Ishikawa (cell line): Measurements from ENCODE around the gene MAN2C1.

ENCODE experiments used
- CEBPB ChIP-seq: IDR thresholded peaks from 2 replicates; pipeline ENCODE4 v1.6.1; 2012
- CREB1 ChIP-seq: IDR thresholded peaks from 2 replicates; pipeline ENCODE4 v1.6.1; 2012; ENCODE audit warnings: low read depth
- EGR1 ChIP-seq: IDR thresholded peaks from 2 replicates; pipeline ENCODE4 v1.6.1; 2012
- EP300 ChIP-seq: IDR thresholded peaks from 2 replicates; pipeline ENCODE4 v1.6.1; 2012; ENCODE audit warnings: borderline replicate concordance
- NFIC ChIP-seq: IDR thresholded peaks from 2 replicates; pipeline ENCODE4 v1.6.1; 2012
- RAD21 ChIP-seq: IDR thresholded peaks from 2 replicates; pipeline ENCODE4 v1.6.1; 2012; ENCODE audit warnings: low read depth
- TAF1 ChIP-seq: IDR thresholded peaks from 2 replicates; pipeline ENCODE4 v1.6.1; 2012; ENCODE audit warnings: low read depth, mild to moderate bottlenecking
- TCF12 ChIP-seq: IDR thresholded peaks from 2 replicates; pipeline ENCODE4 v1.6.1; 2012; ENCODE audit warnings: low read depth
- TEAD4 ChIP-seq: IDR thresholded peaks from 2 replicates; pipeline ENCODE4 v1.6.1; 2012
- YY1 ChIP-seq: IDR thresholded peaks from 2 replicates; pipeline ENCODE4 v1.6.1; 2012; ENCODE audit warnings: low read depth
- ZBTB7A ChIP-seq: IDR thresholded peaks from 2 replicates; pipeline ENCODE4 v1.6.1; 2012; ENCODE audit warnings: low read depth
- TF ChIP-seq, protein P1 (sequence below): IDR thresholded peaks from 2 replicates; pipeline ENCODE4 v1.6.1; 2012
- TF ChIP-seq, protein P2 (sequence below): IDR thresholded peaks from 2 replicates; pipeline ENCODE4 v1.6.1; 2012
- TF ChIP-seq, protein P3 (sequence below): IDR thresholded peaks from 2 replicates; pipeline ENCODE4 v1.6.1; 2012; ENCODE audit warnings: low read depth, mild to moderate bottlenecking

- no peak for TF ChIP-seq TEAD4
- no peak for TF ChIP-seq EP300
- TF ChIP-seq, protein P1, sequence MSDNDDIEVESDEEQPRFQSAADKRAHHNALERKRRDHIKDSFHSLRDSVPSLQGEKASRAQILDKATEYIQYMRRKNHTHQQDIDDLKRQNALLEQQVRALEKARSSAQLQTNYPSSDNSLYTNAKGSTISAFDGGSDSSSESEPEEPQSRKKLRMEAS: no peak
- TF ChIP-seq RAD21: no peak
- TF ChIP-seq, protein P2, sequence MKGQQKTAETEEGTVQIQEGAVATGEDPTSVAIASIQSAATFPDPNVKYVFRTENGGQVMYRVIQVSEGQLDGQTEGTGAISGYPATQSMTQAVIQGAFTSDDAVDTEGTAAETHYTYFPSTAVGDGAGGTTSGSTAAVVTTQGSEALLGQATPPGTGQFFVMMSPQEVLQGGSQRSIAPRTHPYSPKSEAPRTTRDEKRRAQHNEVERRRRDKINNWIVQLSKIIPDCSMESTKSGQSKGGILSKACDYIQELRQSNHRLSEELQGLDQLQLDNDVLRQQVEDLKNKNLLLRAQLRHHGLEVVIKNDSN: no peak
- no peak for TF ChIP-seq ZBTB7A
- no peak for TF ChIP-seq TAF1
- TF ChIP-seq, protein P3, sequence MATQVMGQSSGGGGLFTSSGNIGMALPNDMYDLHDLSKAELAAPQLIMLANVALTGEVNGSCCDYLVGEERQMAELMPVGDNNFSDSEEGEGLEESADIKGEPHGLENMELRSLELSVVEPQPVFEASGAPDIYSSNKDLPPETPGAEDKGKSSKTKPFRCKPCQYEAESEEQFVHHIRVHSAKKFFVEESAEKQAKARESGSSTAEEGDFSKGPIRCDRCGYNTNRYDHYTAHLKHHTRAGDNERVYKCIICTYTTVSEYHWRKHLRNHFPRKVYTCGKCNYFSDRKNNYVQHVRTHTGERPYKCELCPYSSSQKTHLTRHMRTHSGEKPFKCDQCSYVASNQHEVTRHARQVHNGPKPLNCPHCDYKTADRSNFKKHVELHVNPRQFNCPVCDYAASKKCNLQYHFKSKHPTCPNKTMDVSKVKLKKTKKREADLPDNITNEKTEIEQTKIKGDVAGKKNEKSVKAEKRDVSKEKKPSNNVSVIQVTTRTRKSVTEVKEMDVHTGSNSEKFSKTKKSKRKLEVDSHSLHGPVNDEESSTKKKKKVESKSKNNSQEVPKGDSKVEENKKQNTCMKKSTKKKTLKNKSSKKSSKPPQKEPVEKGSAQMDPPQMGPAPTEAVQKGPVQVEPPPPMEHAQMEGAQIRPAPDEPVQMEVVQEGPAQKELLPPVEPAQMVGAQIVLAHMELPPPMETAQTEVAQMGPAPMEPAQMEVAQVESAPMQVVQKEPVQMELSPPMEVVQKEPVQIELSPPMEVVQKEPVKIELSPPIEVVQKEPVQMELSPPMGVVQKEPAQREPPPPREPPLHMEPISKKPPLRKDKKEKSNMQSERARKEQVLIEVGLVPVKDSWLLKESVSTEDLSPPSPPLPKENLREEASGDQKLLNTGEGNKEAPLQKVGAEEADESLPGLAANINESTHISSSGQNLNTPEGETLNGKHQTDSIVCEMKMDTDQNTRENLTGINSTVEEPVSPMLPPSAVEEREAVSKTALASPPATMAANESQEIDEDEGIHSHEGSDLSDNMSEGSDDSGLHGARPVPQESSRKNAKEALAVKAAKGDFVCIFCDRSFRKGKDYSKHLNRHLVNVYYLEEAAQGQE: no peak
- no peak for TF ChIP-seq EGR1
- TF ChIP-seq CREB1: no peak
- TF ChIP-seq YY1: no peak
- TF ChIP-seq CEBPB: no peak
- TF ChIP-seq NFIC: no peak
- no peak for TF ChIP-seq TCF12
Observed at GRCh38 chr15:75369897-75370581, 1.6 kb upstream of the MAN2C1 start.
